BE2C (cell line): ENCODE results near the gene TKFC. TPM values are rescaled to one million over a fixed set of nuclear protein-coding genes. Genes with fewer than 3 reads are reported as not detected.

ENCODE experiments used
- DNase-seq: peaks from one replicate; pipeline ENCODE4 v3.0.0-alpha.2; 2020
- H3K27me3 ChIP-seq: fragments of 250-450 bp; sonication (Bioruptor Pico); 2 replicates; pipeline ENCODE4 v1.5.1; 2020; ENCODE audit warnings: mild to moderate bottlenecking
- H3K36me3 ChIP-seq: fragments of 250-450 bp; sonication (Bioruptor Pico); 2 replicates; pipeline ENCODE4 v1.5.1; 2020; ENCODE audit warnings: mild to moderate bottlenecking
- H3K4me1 ChIP-seq: fragments of 250-450 bp; sonication (Bioruptor Pico); 2 replicates; pipeline ENCODE4 v1.5.1; 2020
- H3K4me3 ChIP-seq: 2 replicates; pipeline ENCODE4 v1.5.1; 2011; ENCODE audit warnings: low read depth, low read length
- H3K9me3 ChIP-seq: fragments of 250-450 bp; sonication (Bioruptor Pico); 2 replicates; pipeline ENCODE4 v1.5.1; 2020
- CTCF ChIP-seq: IDR thresholded peaks from 2 replicates; pipeline ENCODE4 v1.5.1; 2012; ENCODE audit warnings: mild to moderate bottlenecking, low read depth, low read length
- polyA plus RNA-seq: library from polyadenylated mRNA; unstranded; fragments of >200 nt; gene quantifications from one replicate; pipeline ENCODE4 v1.2.1, GENCODE V29; 2012; ENCODE audit warnings: low read depth, missing spikeins; ENCODE audit not compliant: insufficient read length, insufficient read depth

The TKFC gene
- 53.8 TPM for polyA plus RNA-seq

GRCh38 chr11:61332797-61333549 lies at the start of gene TKFC, which contains the start of gene DDB1:
TSS of gene TKFC (plus strand) at chr11:61333228. CDS start at chr11:61334729, 1,501 bp downstream.
TSS of gene DDB1 (minus strand) at chr11:61333105. CDS start at chr11:61332968, 137 bp downstream.
- peak; percentile 94 for DNase-seq
- Histone ChIP-seq H3K36me3 (peaks cover 5% of the 10 kb centered on the region), H3K9me3 (no peaks in the 10 kb centered on the region), H3K27me3 (no peaks in the 10 kb centered on the region), H3K4me1 (no peaks in the 10 kb centered on the region; the same call in 1 of the 2 replicates), H3K4me3 (peak within 1 kb of the TSS; percentile 89)
- no peak for TF ChIP-seq CTCF

- Histone ChIP-seq H3K27me3 (no peaks in the 10 kb centered on the region), H3K4me3 (no peak overlapping the region), H3K36me3 (no peaks in the 10 kb centered on the region), H3K9me3 (no peaks in the 10 kb centered on the region), H3K4me1 (no peaks in the 10 kb centered on the region)
- no peak for DNase-seq
- TF ChIP-seq CTCF: no peak
Observed at GRCh38 chr11:61283613-61284012, 49.4 kb upstream of the TKFC start.

- Histone ChIP-seq H3K9me3 (no peaks in the 10 kb centered on the region), H3K27me3 (no peaks in the 10 kb centered on the region), H3K4me1 (no peaks in the 10 kb centered on the region), H3K36me3 (no peaks in the 10 kb centered on the region), H3K4me3 (no peak overlapping the region)
- no peak for TF ChIP-seq CTCF
- DNase-seq: no peak
Observed at GRCh38 chr11:61287338-61287977, 45.6 kb upstream of the TKFC start.

GRCh38 chr11:61290905-61291690 lies 41.9 kb upstream of the TKFC start:
- Histone ChIP-seq H3K27me3 (no peaks in the 10 kb centered on the region), H3K36me3 (no peaks in the 10 kb centered on the region), H3K4me1 (no peaks in the 10 kb centered on the region), H3K9me3 (no peaks in the 10 kb centered on the region), H3K4me3 (no peak overlapping the region)
- no peak for TF ChIP-seq CTCF
- DNase-seq: no peak

GRCh38 chr11:61292356-61292755 lies 40.7 kb upstream of the TKFC start:
- Histone ChIP-seq H3K4me1 (no peaks in the 10 kb centered on the region), H3K27me3 (no peaks in the 10 kb centered on the region), H3K4me3 (no peak overlapping the region), H3K9me3 (no peaks in the 10 kb centered on the region), H3K36me3 (no peaks in the 10 kb centered on the region)
- no peak for TF ChIP-seq CTCF
- DNase-seq: no peak
